HCT116 (cell line): ENCODE measurements around the gene ATCAY. TPM values are rescaled to one million over a fixed set of nuclear protein-coding genes. Genes with fewer than 3 reads are reported as not detected.

ENCODE experiments used
- ATAC-seq: fragments of 200-7000 bp; cut with Tn5 transposase; 2 replicates; pipeline ENCODE4 v1.9.1; 2020; ENCODE audit warnings: mild to moderate bottlenecking, moderate library complexity
- BruUV-seq: library from RNA; stranded (reverse); fragments of 400-500 nt; replicated peaks from 2 replicates; lab custom pipeline; 2021; lab: Mats Ljungman, UMichigan
- CTCF ChIA-PET: fragments of 300-600 bp; sonication (Branson Sonifier 250); formaldehyde crosslinking; loops from one replicate; lab custom pipeline; 2021; ENCODE audit warnings: antibody characterized with exemption; lab: Charles Lee
- POLR2A ChIA-PET: fragments of 300-600, 350-600 bp; sonication (Branson Sonifier 250); formaldehyde crosslinking; loops from one replicate; lab custom pipeline; 2021; ENCODE audit warnings: antibody characterized with exemption; lab: Charles Lee
- RAD21 ChIA-PET, 2 experiments: fragments of 300-600 bp; sonication (Branson Sonifier 250); formaldehyde crosslinking; loops; one replicate each; lab custom pipeline; 2023; ENCODE audit warnings: low total read pairs in 2 of 2; ENCODE audit not compliant: uncharacterized antibody in 2 of 2, unreplicated experiment in 2 of 2, low non-redundant PET in 1 of 2; lab: Charles Lee
- DNase-seq: peaks from one replicate; pipeline ENCODE4 v3.0.0-alpha.2; 2010; ENCODE audit warnings: low read depth, low spot score
- H2AFZ ChIP-seq: fragments of 200-600 bp; shearing (Covaris generic), sonication (generic); 2 replicates; pipeline ENCODE4 v1.6.1; 2017; ENCODE audit warnings: low read depth, mixed run types, mixed read lengths, antibody characterized with exemption, low read length; ENCODE audit not compliant: poor library complexity, severe bottlenecking
- H3K27ac ChIP-seq: 2 replicates; pipeline ENCODE4 v1.5.1; 2012; ENCODE audit warnings: low read depth, low read length
- H3K27me3 ChIP-seq: fragments of 200-600 bp; sonication (generic); 2 replicates; pipeline ENCODE4 v1.6.1; 2016; ENCODE audit warnings: mixed run types, low read length, mixed read lengths; ENCODE audit not compliant: insufficient read depth
- H3K36me3 ChIP-seq, 2 experiments: fragments of 200-500 bp in 1 of 2; fragments of 200-600 bp in 1 of 2; sonication (Bioruptor generic) in 1 of 2; sonication (generic) in 1 of 2; 2 replicates each; pipeline versions ENCODE4 v1.5.1 to v1.6.1; 2014 to 2016; ENCODE audit warnings: low read length in 2 of 2, inconsistent platforms in 1 of 2, mixed read lengths in 1 of 2, mixed run types in 1 of 2; ENCODE audit not compliant: insufficient read depth in 2 of 2, control insufficient read depth in 1 of 2
- H3K4me1 ChIP-seq, 2 experiments: fragments of 200-600 bp in 1 of 2; sonication (generic) in 1 of 2; 2 replicates each; pipeline versions ENCODE4 v1.5.1 to v1.6.1; 2012 to 2017; ENCODE audit warnings: low read length in 2 of 2, inconsistent platforms in 1 of 2, mild to moderate bottlenecking in 1 of 2, mixed read lengths in 1 of 2, mixed run types in 1 of 2, moderate library complexity in 1 of 2; ENCODE audit not compliant: insufficient read depth in 2 of 2, control insufficient read depth in 1 of 2
- H3K4me2 ChIP-seq: fragments of 200-600 bp; sonication (generic); 2 replicates; pipeline ENCODE4 v1.6.1; 2017; ENCODE audit warnings: mixed run types, low read length, mixed read lengths
- H3K4me3 ChIP-seq, 2 experiments: fragments of 200-600 bp in 1 of 2; sonication (generic) in 1 of 2; replicated peaks in 1 of 2; 2 replicates each; pipeline ENCODE4 v1.5.1; 2011 to 2016; ENCODE audit warnings: low read length in 2 of 2, control low read depth in 1 of 2, low read depth in 1 of 2, mild to moderate bottlenecking in 1 of 2, mixed read lengths in 1 of 2, mixed run types in 1 of 2
- H3K79me2 ChIP-seq: fragments of 200-600 bp; sonication (generic); 2 replicates; pipeline ENCODE4 v1.6.1; 2017; ENCODE audit warnings: mild to moderate bottlenecking, mixed run types, low read length, moderate library complexity, mixed read lengths; ENCODE audit not compliant: insufficient read depth
- H3K9ac ChIP-seq: fragments of 200-600 bp; sonication (generic); 2 replicates; pipeline ENCODE4 v1.6.1; 2016; ENCODE audit warnings: low read length, mixed read lengths
- H3K9me2 ChIP-seq: fragments of 200-600 bp; sonication (generic), shearing (Covaris generic); 2 replicates; pipeline ENCODE4 v1.6.1; 2017; ENCODE audit warnings: mixed run types, mild to moderate bottlenecking, moderate library complexity; ENCODE audit not compliant: insufficient read depth
- H3K9me3 ChIP-seq, 2 experiments: fragments of 200-500 bp in 1 of 2; fragments of 200-600 bp in 1 of 2; sonication (Bioruptor generic) in 1 of 2; sonication (generic) in 1 of 2; 2 replicates each; pipeline ENCODE4 v1.6.1; 2014 to 2017; ENCODE audit warnings: low read length in 2 of 2, mixed read lengths in 2 of 2, inconsistent platforms in 1 of 2, low read depth in 1 of 2, mild to moderate bottlenecking in 1 of 2, mixed run types in 1 of 2, moderate library complexity in 1 of 2; ENCODE audit not compliant: control insufficient read depth in 1 of 2, insufficient read depth in 1 of 2
- H4K20me1 ChIP-seq: fragments of 200-600 bp; sonication (generic), shearing (Covaris generic); 2 replicates; pipeline ENCODE4 v1.6.1; 2017; ENCODE audit warnings: mixed run types, mild to moderate bottlenecking, moderate library complexity; ENCODE audit not compliant: insufficient read depth
- CEBPB ChIP-seq: IDR thresholded peaks from 2 replicates; pipeline ENCODE4 v1.6.1; 2012; ENCODE audit warnings: low read depth
- ELF1 ChIP-seq: IDR thresholded peaks from 2 replicates; pipeline ENCODE4 v1.6.1; 2012; ENCODE audit warnings: low read depth, borderline replicate concordance
- RAD21 ChIP-seq: IDR thresholded peaks from 2 replicates; pipeline ENCODE4 v1.6.1; 2012; ENCODE audit warnings: low read depth, mild to moderate bottlenecking
- ZNF274 ChIP-seq: fragments of 200-500 bp; sonication (Bioruptor generic); IDR thresholded peaks from 2 replicates; pipeline ENCODE4 v1.6.1; 2014; ENCODE audit warnings: mild to moderate bottlenecking, low read depth, low read length, inconsistent platforms
- intact Hi-C: fragments of 100-400 bp; cut with micrococcal nuclease; formaldehyde crosslinking; loops from 2 replicates; pipeline ENCODE4 v1.10.0; 2022
- total RNA-seq: library from RNA; stranded (reverse); gene quantifications from one replicate; pipeline ENCODE4 v1.2.1, GENCODE V29; 2021; ENCODE audit not compliant: unreplicated experiment
- TF ChIP-seq, protein P1 (sequence below): IDR thresholded peaks from 2 replicates; pipeline ENCODE4 v1.6.1; 2012; ENCODE audit warnings: low read depth
- TF ChIP-seq, protein P2 (sequence below): IDR thresholded peaks from 2 replicates; pipeline ENCODE4 v1.6.1; 2012

ATCAY gene
- total RNA-seq, 1 experiment from 2014 or later = not detected

DNA sequence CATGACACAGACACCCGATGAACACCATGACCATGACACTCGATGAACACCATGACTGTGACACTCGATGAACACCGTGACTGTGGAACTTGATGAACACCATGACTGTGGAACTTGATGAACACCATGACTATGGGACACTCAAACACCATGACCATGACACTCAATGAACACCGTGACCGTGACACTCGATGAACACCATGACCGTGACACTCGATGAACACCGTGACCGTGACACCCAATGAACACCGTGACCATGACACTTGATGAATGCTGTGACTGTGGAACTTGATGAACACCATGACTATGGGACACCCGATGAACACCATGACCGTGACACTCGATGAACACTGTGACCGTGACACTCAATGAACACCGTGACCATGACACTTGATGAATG lies 43.2 kb upstream of the ATCAY start:
- CTCF ChIA-PET = no interaction called here
- DNase-seq (no peak), ATAC-seq (no peak)
- RAD21 ChIA-PET = no interaction called here
- no peak overlapping the region for H3K9ac ChIP-seq
- no peak overlapping the region for H3K27ac ChIP-seq
- no peaks in the 10 kb centered on the region for H3K27me3 ChIP-seq
- TF ChIP-seq, protein P1, sequence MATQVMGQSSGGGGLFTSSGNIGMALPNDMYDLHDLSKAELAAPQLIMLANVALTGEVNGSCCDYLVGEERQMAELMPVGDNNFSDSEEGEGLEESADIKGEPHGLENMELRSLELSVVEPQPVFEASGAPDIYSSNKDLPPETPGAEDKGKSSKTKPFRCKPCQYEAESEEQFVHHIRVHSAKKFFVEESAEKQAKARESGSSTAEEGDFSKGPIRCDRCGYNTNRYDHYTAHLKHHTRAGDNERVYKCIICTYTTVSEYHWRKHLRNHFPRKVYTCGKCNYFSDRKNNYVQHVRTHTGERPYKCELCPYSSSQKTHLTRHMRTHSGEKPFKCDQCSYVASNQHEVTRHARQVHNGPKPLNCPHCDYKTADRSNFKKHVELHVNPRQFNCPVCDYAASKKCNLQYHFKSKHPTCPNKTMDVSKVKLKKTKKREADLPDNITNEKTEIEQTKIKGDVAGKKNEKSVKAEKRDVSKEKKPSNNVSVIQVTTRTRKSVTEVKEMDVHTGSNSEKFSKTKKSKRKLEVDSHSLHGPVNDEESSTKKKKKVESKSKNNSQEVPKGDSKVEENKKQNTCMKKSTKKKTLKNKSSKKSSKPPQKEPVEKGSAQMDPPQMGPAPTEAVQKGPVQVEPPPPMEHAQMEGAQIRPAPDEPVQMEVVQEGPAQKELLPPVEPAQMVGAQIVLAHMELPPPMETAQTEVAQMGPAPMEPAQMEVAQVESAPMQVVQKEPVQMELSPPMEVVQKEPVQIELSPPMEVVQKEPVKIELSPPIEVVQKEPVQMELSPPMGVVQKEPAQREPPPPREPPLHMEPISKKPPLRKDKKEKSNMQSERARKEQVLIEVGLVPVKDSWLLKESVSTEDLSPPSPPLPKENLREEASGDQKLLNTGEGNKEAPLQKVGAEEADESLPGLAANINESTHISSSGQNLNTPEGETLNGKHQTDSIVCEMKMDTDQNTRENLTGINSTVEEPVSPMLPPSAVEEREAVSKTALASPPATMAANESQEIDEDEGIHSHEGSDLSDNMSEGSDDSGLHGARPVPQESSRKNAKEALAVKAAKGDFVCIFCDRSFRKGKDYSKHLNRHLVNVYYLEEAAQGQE = no peak
- TF ChIP-seq, protein P2, sequence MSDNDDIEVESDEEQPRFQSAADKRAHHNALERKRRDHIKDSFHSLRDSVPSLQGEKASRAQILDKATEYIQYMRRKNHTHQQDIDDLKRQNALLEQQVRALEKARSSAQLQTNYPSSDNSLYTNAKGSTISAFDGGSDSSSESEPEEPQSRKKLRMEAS = no peak
- TF ChIP-seq ZNF274 (no peak), ELF1 (no peak), CEBPB (no peak), RAD21 (no peak)
- H3K36me3 ChIP-seq = no peaks in the 10 kb centered on the region
- H4K20me1 ChIP-seq = no peaks in the 10 kb centered on the region
- H3K9me2 ChIP-seq = no peaks in the 10 kb centered on the region
- H3K79me2 ChIP-seq = no peaks in the 10 kb centered on the region
- intact Hi-C loops = no loop called here
- peaks cover 0 to 10% of the 10 kb centered on the region in 2 experiments; a peak in 1 of 4 replicates for H3K9me3 ChIP-seq
- peaks cover 0 to 6% of the 10 kb centered on the region in 2 experiments; a peak in 1 of 4 replicates for H3K4me1 ChIP-seq
- POLR2A ChIA-PET = no interaction called here
- H3K4me2 ChIP-seq = no peak overlapping the region
- no peak overlapping the region for H3K4me3 ChIP-seq
- no TSS peak for BruUV-seq
- no peak overlapping the region for H2AFZ ChIP-seq
